Stimulated activated CD8-positive, alpha-beta memory T cell treated with anti-CD3 and anti-CD28 coated beads, Interleukin-4, amount 100 ng/mL, for 24 hours (primary cell): Measurements from ENCODE around the gene ZNF398.
"Not testable (repeated sequence)": the region's sequence is repeated elsewhere in the genome, so short reads cannot be mapped to it uniquely, and the experiment has no call there.

Experiments
- DNase-seq: peaks from one replicate; pipeline ENCODE4 v3.0.0-alpha.2; 2020; ENCODE audit warnings: low read depth

Gene ZNF398

GRCh38 chr7:149197675-149198074, 50.4 kb downstream of the ZNF398 start:
- no peak for DNase-seq

- DNase-seq, result no peak
Observed at GRCh38 chr7:149198161-149198816, 51.0 kb downstream of the ZNF398 start.

GRCh38 chr7:149199234-149199995, 52.2 kb downstream of the ZNF398 start:
- DNase-seq, result no peak

- no peak for DNase-seq
Observed at GRCh38 chr7:149202831-149203231, 55.6 kb downstream of the ZNF398 start.

- DNase-seq, result no peak
Observed at GRCh38 chr7:149205690-149206381, 58.6 kb downstream of the ZNF398 start.

GRCh38 chr7:149207324-149208035, 60.2 kb downstream of the ZNF398 start:
- no peak for DNase-seq

- DNase-seq, result peak; percentile 62
Observed at GRCh38 chr7:149209518-149210269, 62.4 kb downstream of the ZNF398 start.

GRCh38 chr7:149210551-149210950, 63.3 kb downstream of the ZNF398 start:
- DNase-seq, result no peak

GRCh38 chr7:149214020-149214720, 66.9 kb downstream of the ZNF398 start:
- DNase-seq, result no peak

GRCh38 chr7:149216402-149216801, 69.1 kb downstream of the ZNF398 start:
- no peak for DNase-seq

- no peak for DNase-seq
Observed at GRCh38 chr7:149217570-149217969, 70.3 kb downstream of the ZNF398 start.

- DNase-seq, result no peak
Observed at GRCh38 chr7:149218469-149219420, 71.5 kb downstream of the ZNF398 start.

GRCh38 chr7:149220534-149220933, 73.3 kb downstream of the ZNF398 start:
- DNase-seq, result no peak

GRCh38 chr7:149223176-149223575, 75.9 kb downstream of the ZNF398 start:
- DNase-seq, result no peak

GRCh38 chr7:149223761-149224160, 76.5 kb downstream of the ZNF398 start:
- no peak for DNase-seq

GRCh38 chr7:149224352-149224751, 77.1 kb downstream of the ZNF398 start:
- DNase-seq, result no peak

- DNase-seq, result no peak
Observed at GRCh38 chr7:149225106-149225505, 77.9 kb downstream of the ZNF398 start.

- no peak for DNase-seq
Observed at GRCh38 chr7:149225656-149226055, 78.4 kb downstream of the ZNF398 start.

GRCh38 chr7:149226366-149226765, 79.1 kb downstream of the ZNF398 start:
- not testable (repeated sequence) for DNase-seq
